Endothelial cell of umbilical vein (primary cell): ENCODE results near the gene NCAPH2.

Experiments
- EZH2 ChIP-seq: IDR thresholded peaks from 2 replicates; pipeline ENCODE4 v1.6.1; 2012; ENCODE audit warnings: borderline replicate concordance, low read depth, mild to moderate bottlenecking, moderate library complexity, low read length, inconsistent platforms; ENCODE audit not compliant: severe bottlenecking
- JUN ChIP-seq: IDR thresholded peaks from 2 replicates; pipeline ENCODE4 v1.6.1; 2011; ENCODE audit warnings: borderline replicate concordance, low read depth; ENCODE audit not compliant: insufficient read length, insufficient read depth
- POLR2A ChIP-seq: IDR thresholded peaks from 2 replicates; pipeline ENCODE4 v1.6.1; 2012; ENCODE audit warnings: low read depth, mild to moderate bottlenecking, control low read depth, low read length
- POLR2AphosphoS5 ChIP-seq: IDR thresholded peaks from 2 replicates; pipeline ENCODE4 v1.6.1; 2012; ENCODE audit warnings: low read depth, mild to moderate bottlenecking, control low read depth, low read length, moderate library complexity; ENCODE audit not compliant: insufficient read depth
- TF ChIP-seq, protein P1 (sequence below), 2 donors: IDR thresholded peaks; 1 replicate in 1 of 2; 2 replicates in 1 of 2; pipeline ENCODE4 v1.5.1; 2011; ENCODE audit warnings: low read length in 2 of 2, mild to moderate bottlenecking in 2 of 2, moderate library complexity in 2 of 2, control low read depth in 1 of 2, inconsistent platforms in 1 of 2, low read depth in 1 of 2; ENCODE audit not compliant: insufficient read depth in 1 of 2; ENCODE audit errors: extremely low read depth in 1 of 2
- TF ChIP-seq, protein P2 (sequence below): IDR thresholded peaks from 2 replicates; pipeline ENCODE4 v1.6.1; 2011; ENCODE audit not compliant: insufficient read depth, insufficient read length

DNA sequence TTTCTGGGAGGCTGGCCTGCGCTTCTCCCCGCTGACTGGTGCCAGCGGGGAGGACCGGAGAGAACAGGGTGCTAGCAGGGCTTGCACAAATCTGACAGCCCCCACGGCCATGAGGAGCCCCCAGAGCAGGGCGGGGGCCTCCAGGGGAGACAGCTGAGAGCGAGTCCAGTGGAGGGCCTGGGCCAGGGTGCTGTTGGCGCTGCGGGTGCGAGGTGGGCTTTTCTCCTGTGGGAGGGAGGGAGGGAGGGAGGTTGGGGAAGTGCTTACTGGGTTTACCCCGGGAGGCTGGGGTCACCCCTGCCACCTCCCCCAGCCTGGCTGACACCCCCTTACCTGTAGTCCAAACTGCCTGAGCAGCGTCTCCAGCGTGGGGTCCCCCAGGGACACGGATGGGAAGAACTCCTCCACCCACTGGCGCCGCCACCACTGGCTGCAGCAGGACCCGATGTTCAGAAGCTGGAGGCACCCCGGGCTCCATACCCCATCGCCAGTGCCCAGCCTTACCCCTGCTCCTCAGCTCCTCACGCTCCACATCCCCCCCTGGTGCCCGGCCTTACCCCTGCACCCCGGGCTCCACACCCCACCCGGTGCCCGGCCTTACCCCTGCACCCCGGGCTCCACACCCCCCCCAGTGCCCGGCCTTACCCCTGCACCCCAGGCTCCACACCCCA lies 4.4 kb upstream of the NCAPH2 start:
- TF ChIP-seq, protein P1, sequence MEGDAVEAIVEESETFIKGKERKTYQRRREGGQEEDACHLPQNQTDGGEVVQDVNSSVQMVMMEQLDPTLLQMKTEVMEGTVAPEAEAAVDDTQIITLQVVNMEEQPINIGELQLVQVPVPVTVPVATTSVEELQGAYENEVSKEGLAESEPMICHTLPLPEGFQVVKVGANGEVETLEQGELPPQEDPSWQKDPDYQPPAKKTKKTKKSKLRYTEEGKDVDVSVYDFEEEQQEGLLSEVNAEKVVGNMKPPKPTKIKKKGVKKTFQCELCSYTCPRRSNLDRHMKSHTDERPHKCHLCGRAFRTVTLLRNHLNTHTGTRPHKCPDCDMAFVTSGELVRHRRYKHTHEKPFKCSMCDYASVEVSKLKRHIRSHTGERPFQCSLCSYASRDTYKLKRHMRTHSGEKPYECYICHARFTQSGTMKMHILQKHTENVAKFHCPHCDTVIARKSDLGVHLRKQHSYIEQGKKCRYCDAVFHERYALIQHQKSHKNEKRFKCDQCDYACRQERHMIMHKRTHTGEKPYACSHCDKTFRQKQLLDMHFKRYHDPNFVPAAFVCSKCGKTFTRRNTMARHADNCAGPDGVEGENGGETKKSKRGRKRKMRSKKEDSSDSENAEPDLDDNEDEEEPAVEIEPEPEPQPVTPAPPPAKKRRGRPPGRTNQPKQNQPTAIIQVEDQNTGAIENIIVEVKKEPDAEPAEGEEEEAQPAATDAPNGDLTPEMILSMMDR (IDR thresholded peaks at IDR 0.05; ENCODE audit: extremely low read depth in 1 of 2, insufficient read depth in 1 of 2, low read depth in 1 of 2, low read length in 2 of 2): peak in 1 of 2 donors; percentile 2
- no peak for TF ChIP-seq JUN
- no peak for TF ChIP-seq EZH2
- TF ChIP-seq, protein P2, sequence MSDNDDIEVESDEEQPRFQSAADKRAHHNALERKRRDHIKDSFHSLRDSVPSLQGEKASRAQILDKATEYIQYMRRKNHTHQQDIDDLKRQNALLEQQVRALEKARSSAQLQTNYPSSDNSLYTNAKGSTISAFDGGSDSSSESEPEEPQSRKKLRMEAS: no peak
- TF ChIP-seq POLR2AphosphoS5: no peak
- no peak for TF ChIP-seq POLR2A
